NCI-H524 (cell line): ENCODE data around the gene SLC47A1.

Experiments used
- DNase-seq, 2 experiments: peaks; one replicate each; lab custom pipeline; 2025; lab: John Stamatoyannopoulos, UW

Gene SLC47A1

DNA sequence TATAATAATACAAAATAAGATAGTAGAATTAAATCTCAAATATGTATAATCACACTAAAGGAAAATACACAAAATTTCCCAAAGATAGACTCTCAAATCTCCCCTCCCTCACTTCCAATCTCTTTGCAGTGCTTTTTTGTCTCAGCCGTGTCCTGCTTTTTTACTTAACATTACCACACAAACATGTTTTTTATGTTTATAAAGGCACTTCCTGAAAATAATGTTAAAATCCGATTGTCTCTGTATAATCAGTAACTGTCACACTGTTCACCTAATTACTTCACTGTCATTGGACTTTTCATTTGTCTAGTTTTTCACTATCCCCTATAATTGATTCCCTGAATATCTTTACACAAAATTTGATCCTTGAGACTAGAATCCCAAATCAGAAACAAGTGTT, 76.7 kb downstream of the SLC47A1 start:
- no peak for DNase-seq

DNA sequence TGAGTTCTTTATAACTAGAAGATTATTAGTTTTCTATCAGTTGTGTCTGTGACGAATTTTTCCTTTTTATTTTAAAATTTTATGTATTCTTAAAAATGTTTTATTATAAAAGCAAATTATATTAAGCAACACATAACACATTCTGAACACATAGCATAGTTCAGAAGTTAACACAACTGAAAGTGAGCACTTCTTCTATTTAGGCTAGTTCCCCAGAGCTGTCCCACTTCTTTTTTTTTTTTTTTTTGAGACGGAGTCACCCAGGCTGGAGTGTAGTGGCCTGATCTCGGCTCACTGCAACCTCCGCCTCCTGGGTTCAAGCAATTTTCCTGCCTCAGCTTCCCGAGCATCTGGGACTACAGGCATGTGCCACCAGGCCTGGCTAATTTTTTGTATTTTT, 77.2 kb downstream of the SLC47A1 start:
- no peak for DNase-seq

DNA sequence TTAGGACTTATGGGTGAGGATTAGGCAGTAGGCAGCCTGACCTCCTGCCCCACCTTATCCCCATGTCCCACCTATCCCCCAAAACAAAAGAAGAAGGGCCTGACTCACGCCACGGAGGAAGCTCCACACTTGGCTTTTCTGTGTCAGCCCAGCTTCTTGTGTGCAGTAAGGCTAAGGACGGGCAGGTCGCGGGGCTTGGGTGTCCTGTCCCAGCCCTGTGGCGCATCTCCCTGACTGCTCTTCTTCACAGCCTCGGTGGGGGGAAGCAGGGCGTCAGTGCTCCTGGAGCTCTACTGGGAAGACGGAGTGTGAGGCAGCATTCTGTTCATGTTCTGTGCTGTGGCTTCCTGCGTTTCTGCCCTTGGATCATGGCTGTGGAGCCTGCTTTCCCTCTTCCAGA, 80.3 kb downstream of the SLC47A1 start:
- no peak for DNase-seq

DNA sequence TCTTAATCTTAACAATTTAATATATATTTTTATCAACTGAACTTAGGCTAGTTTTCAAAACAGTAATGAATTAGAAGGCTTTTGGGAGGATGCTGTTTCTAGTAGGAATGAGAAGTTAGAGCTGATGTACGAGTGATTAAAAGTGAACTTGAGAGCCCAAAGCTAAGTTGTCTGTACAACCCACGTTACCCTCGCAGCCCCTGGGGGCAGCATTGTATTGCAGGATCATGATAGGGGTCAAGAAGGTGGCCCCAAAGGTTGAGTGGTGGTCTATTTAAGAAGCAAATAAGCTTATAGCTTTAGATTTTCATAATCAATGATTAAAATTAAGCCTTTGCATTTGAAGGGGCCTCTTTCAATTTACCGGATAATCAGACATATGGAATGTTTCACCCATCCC, 81.2 kb downstream of the SLC47A1 start:
- no peak for DNase-seq

DNA sequence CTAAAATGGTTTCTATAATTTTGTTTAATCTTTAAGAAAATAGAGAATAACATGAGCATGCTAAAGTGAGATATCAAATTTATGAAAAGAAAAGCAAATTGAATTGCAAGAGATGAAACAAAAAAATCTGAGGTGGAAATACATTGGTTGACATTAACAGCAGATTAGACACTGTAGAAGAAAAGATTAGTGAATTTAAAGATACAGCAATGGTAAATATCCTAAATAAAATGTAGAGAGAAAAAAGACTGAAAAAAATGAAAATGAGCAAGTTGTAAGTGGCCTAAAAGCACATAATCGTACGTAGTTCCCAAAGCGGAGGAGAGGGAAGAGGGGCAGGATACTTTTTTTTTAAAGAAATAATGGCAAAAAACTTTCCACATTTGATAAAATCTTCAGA, 84.4 kb downstream of the SLC47A1 start:
- no peak for DNase-seq

DNA sequence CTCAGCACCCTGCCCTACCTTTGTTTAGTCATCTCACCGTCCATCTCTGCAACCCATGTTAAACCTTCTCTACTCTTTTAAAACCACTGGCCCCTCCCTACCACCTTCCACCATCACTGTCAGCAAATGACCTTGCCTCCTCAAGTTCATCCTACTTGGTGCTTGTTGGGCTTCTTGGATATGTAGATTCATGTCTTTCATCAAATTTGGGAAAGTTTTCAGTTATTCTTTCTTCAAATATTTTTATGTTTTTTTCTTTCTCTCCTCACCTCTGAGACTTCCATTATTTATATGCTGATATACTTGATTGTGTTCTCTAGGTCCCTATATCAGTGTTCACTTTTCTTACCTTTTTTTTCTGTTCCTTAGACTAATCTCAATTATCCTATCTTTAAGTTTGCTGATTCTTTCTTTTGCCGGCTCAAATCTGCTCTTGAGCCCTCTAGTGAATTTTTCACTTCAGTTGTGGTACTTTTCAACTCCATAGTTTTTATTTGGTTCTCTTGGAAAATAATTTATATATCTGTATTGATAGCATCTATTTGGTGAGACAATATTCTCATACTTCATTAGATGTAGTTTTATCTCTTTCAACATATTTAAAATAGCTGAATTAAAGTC, 86.2 kb downstream of the SLC47A1 start:
- no peak for DNase-seq

DNA sequence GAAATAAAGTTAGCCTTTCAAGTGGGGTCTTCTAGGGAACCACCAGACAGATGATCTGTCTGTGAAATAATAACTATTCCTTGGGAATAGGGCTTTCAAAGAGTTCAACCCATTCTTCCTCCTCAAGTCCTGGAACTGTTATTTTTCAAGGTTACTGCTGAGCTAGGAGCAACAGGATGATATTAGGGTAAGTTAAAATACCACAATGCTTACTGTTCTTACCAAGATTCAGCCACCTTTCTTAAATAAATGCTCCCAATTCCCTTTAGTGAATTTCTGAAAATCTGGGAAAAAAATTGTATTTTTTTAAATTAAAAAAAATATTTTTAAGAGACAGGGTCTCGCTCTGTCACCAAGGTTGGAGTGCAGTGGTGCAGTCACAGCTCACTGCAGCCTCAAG, 88.0 kb downstream of the SLC47A1 start:
- no peak for DNase-seq

DNA sequence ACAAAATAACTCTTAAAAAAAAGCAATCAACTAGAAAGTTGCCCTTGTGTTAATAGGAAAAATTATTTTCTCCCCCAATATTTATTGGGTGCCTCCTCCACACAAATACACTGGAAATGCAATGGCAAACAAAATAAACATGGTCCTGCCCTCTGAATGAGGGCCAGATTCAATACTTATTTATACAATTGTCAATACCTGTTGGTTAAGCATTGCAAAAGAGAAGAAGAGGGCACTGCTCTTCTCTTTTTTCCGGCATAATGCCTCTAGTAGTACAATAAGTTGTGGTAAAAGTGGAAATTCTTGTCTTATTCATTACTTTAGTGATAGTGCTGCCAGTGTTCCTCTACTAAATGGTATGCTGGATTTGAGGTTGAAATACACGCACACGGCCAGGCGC, 92.4 kb downstream of the SLC47A1 start:
- DNase-seq = no peak
